Measurements from ENCODE around the gene KRT38. TPM values are rescaled to one million over a fixed set of nuclear protein-coding genes. Genes with fewer than 3 reads are reported as not detected.

The KRT38 gene
- total and polyA plus RNA-seq, 2 of the 8 experiments (the other 6 are each of a cell fraction or from before 2014, with no cell fraction given), result not detected

- no peak overlapping the region for H3K27ac ChIP-seq (ENCODE audit: low read depth, low read length)
- no peaks in the 10 kb centered on the region for H3K36me3 ChIP-seq (ENCODE audit: control insufficient read depth in 2 of 4, insufficient read depth in 4 of 4, low read length in 3 of 4)
- no peak overlapping the region for H3K23ac ChIP-seq (ENCODE audit: insufficient read length)
- no peak overlapping the region for H3K14ac ChIP-seq (ENCODE audit: insufficient read length)
- no peak overlapping the region for H3K9ac ChIP-seq (replicated peaks in 1 of 4; ENCODE audit: extremely low read depth in 1 of 4, low read depth in 3 of 4, low read length in 3 of 4)
- 92% methylated on average over 6 of the region's 6 CpGs; no CpG with 5 or more reads in 1 of the 2 experiments for WGBS, 2 experiments (ENCODE audit: extremely low coverage in 1 of 2, insufficient coverage in 1 of 2, insufficient read length in 1 of 2, insufficient replicate concordance in 2 of 2, low coverage in 1 of 2, low lambda C conversion rate in 2 of 2, missing lambda C conversion rate in 1 of 2)
- H2BK15ac ChIP-seq (ENCODE audit: low read length), result no peak overlapping the region
- H3K18ac ChIP-seq (ENCODE audit: extremely low read depth, low read length), result no peak overlapping the region
- no peak overlapping the region for H3K4me3 ChIP-seq (ENCODE audit: extremely low read depth in 1 of 4, insufficient read depth in 2 of 4, low read depth in 3 of 4, low read length in 4 of 4)
- no peak overlapping the region for H2BK120ac ChIP-seq (replicated peaks; ENCODE audit: low read depth, low read length)
- H3K23me2 ChIP-seq (ENCODE audit: low read depth, low read length), result no peaks in the 10 kb centered on the region; the same call in 1 of the 2 replicates
- H3K4ac ChIP-seq (replicated peaks; ENCODE audit: insufficient read length, low read depth, low read length), result no peak overlapping the region
- no peak overlapping the region for H2BK12ac ChIP-seq (ENCODE audit: low read depth, low read length)
- no peak overlapping the region for H2AFZ ChIP-seq (ENCODE audit: low read length)
- no peak overlapping the region for H3K56ac ChIP-seq (replicated peaks; ENCODE audit: insufficient read length, low read depth, low read length)
- H4K8ac ChIP-seq (ENCODE audit: extremely low read depth, insufficient read depth, low read length), result no peak overlapping the region
- FAIRE-seq (no peak), DNase-seq (ENCODE audit: low read depth in 1 of 2, low spot score in 2 of 2) (no peak)
- H3K4me2 ChIP-seq (ENCODE audit: insufficient read depth in 1 of 2, low read depth in 2 of 2, low read length in 2 of 2), result no peak overlapping the region
- H2AK5ac ChIP-seq (ENCODE audit: low read depth, low read length), result no peak overlapping the region
- no peaks in the 10 kb centered on the region for H3K79me2 ChIP-seq (ENCODE audit: control insufficient read depth in 1 of 2, insufficient read depth in 2 of 2, low read length in 2 of 2)
- peaks cover 3 to 9% of the 10 kb centered on the region in 2 experiments; a peak in 2 of 4 replicates for H3K9me3 ChIP-seq (ENCODE audit: insufficient read depth in 2 of 2, low read depth in 1 of 2, low read length in 1 of 2)
- H2BK20ac ChIP-seq (ENCODE audit: low read length), result no peak overlapping the region
- no peak overlapping the region for H2BK5ac ChIP-seq (ENCODE audit: low read depth, low read length)
- CTCF ChIA-PET (ENCODE audit: partially characterized antibody), result interaction anchor here (1.0 to 3.1 kb wide), 7 partner anchors 9 to 217 kb away, joined by 3 to 10 read pairs (median 4); no protein-coding TSS in a partner anchor
- no peaks in the 10 kb centered on the region for H3K79me1 ChIP-seq (ENCODE audit: low read depth, low read length)
- H4K20me1 ChIP-seq (replicated peaks in 1 of 2; ENCODE audit: control insufficient read depth in 1 of 2, insufficient read depth in 2 of 2, low read length in 2 of 2), result no peaks in the 10 kb centered on the region
- POLR2A ChIA-PET (ENCODE audit: partially characterized antibody), result no interaction called here
- no peak overlapping the region for H4K91ac ChIP-seq (replicated peaks; ENCODE audit: insufficient read length, low read length)
- H3K27me3 ChIP-seq (replicated peaks in 1 of 4; ENCODE audit: control insufficient read depth in 3 of 4, extremely low read depth in 1 of 4, insufficient read depth in 3 of 4, low read length in 3 of 4), result no peaks in the 10 kb centered on the region; a peak in 1 of 7 replicates
- H3K4me1 ChIP-seq (replicated peaks in 1 of 4; ENCODE audit: control insufficient read depth in 3 of 4, insufficient read depth in 4 of 4, low read length in 3 of 4), result no peaks in the 10 kb centered on the region; a peak in 1 of 7 replicates
- no peak overlapping the region for H4K5ac ChIP-seq (ENCODE audit: insufficient read length, low read depth, low read length)
- TF ChIP-seq CTCF (IDR thresholded peaks at IDR 0.05; ENCODE audit: control extremely low read depth in 1 of 3, insufficient read depth in 1 of 3, low read depth in 1 of 3, low read length in 3 of 3) (no peak), KDM1A (IDR thresholded peaks at IDR 0.05; ENCODE audit: borderline replicate concordance, low read length) (no peak), ATF2 (IDR thresholded peaks at IDR 0.05; ENCODE audit: low read length) (no peak), JUND (IDR thresholded peaks at IDR 0.05; ENCODE audit: low read length) (no peak)
Measured at GRCh38 chr17:41449008-41449407, 8.2 kb upstream of the KRT38 start.

Data from H1 (cell line).